Measurements from ENCODE around the gene GGT6.

Gene GGT6

DNA sequence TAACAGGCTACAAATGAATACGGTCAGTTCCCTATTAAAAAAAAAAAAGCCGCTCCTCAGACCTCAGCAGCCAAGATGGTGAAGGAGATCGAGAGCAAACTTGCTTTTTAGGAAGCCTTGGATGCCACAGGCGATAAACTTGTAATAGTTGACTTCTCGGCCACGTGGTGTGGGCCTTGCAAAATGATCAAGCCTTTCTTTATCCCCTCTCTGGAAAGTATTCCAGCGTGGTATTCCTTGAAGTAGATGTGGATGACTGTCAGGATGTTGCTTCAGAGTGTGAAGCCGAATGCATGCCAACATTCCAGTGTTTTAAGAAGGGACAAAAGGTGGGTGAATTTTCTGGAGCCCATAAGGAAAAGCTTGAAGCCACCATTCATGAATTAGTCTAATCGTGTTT, 11.8 kb upstream of the GGT6 start:
- DNase-seq = no peak

DNA sequence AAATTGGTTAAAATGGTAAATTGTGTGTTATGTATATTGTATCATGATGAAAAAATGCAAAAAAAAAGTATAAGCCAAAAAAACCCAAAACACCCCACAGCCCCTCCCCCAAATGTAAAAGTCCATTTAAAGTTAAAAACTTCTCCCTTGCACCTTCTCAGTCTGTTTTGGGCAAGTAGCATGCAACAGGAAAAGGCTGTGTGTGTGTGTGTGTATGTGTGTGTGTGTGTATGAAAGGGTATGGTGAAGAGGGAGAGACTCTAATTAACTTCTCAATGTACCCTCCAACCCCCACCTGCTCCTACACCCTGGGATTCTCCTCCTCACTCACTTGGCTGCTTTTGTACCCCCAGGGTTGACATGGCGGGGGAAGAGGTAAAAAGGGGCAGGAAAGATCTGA, 9.2 kb upstream of the GGT6 start:
- no peak for DNase-seq

DNA sequence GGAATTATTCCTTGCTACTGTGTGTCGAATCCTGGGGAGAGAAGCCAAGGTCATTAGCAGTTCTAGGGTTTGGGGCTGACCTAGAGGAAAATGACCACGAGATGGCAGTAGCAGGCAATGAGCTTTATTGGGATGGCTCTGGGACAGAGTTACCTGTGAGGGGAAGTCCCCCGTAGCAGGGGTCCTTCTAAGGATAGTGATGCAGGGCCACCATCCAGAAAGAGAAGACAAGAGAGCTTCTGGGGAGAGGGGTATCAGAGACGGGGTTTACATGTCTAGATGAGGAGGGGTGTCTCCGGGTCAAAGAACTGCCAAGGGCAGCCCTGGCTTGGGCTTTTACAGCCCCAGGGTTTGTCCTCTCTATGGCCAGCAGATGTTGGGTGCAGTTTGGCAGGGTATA, 6.4 kb upstream of the GGT6 start:
- peak; percentile 63 for DNase-seq

DNA sequence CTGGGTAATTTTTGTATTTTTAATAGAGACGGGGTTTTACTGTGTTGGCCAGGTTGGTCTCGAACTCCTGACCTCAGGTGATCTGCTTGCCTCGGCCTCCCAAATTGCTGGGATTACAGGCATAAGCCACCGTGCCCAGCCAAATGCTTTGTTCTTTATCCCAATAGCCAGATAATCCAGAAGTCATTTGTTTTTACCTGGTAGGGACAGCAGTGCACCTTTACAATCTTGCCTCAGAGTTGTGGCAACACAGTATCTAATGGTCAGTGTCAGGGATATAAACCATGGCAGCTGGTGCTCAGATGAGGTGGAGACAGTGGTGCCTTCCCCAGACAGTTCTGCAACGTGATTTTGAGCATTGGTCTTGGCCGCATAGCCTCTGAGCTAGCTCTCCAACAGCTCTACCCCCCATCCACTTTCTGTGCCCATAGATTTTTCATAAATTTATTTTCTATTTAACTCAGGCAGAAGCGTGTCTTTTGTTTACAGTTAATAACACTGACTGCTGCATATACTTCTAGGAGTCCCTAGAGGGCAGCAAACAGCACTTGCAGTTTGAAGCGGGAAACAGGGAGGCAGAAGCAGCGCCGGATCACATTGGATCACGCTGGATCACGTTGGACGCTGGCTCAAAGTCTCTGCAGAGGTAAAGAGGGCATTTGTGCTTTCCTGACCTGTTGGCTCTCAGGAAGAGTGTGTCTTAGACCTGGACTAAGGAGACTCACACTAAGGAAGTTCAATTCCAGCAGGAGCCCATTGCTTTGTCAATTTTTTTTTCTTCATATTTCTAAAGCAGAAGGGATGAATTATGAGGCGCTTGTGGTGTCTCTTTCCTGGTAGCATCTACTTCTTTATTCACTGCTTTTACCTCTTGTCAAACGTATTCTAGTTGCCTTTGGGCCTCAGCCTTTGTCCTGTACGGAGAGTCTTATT, 5.1 kb upstream of the GGT6 start:
- DNase-seq = peak; percentile 76

DNA sequence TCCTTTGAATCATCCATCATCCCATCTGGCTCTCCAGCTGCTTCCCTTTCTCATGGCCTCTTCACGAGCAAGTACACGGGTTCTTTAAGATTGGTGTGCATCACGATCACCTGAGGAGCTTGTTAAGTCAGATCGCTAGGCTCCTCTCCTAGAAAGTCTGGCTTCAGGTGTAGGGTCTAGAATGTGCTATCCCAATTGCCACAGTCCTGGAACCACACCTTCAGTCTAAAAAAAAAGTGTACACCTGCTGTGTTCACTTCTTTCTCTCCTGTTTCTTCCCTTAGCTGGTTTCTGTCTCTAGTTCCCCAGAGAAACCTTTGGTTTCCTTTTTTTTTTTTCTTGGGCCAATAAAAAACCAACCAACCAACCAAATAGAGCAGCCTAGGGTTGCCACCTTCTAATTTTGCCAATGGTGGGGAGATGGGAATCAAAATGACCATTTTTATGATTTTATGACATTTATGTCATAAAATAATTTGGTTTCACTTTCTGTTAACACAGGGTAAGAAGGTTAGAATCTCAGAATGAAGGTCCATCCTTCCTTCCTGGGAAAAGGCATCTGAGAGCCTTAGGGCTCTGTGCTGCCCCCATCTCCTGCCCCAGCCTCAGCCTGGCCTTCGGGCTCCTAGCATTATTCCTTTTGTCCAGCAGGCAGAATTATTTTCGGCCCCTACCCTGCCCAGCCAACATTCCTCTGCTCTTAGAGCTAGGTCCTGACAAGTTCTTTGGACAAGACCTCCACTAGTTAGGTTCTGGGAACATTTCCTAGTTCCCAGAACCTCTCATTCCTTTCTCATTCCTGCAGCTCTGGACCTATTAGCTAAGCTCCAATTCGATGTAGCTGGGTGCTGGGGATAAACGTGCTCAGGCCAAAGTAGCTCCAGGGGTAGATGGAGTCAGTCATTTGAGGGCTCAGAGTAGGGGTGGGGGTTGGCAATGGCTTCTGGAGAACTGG, 1.9 kb upstream of the GGT6 start:
- no peak for DNase-seq

DNA sequence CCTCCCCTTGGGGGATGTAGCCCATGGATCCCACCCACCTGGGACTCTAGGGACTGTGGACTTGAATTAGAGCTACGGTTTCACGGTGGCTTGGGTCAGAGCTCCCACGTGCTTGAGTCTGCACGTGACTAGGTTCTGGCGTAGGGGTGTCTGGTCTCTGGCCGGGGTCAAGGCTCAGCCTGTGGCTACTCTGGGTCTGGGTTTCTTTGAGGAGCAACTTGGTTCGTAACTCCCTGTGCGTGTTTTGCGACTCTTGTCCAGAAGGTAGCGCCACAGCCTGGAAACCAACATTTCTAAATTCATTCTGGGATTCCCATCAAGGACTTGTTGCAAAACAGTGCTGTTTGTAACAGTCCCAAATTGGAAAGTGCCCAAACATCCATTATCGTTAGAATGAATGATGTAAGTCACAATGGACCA, 470 bp upstream of the GGT6 start:
- DNase-seq = no peak

DNA sequence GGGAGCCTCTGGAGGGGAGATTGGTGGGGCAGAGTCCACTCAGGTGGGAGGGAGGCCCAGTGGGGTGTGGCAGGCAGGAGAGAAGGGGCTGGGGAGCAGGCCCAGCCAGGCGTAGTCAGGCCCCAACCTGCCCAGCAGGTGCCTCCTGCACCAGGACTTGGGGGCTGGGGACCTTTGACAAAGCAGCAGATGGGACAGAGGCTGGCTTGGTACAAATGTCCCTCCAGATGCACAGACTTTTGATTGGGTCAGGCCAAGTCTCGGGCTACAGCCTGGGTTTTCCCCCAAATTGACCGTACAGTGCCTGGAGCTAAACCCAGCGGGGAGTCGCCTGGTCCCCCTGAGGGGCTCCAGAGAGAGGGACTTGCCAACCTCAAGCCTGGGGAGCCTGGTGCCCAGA, 411 bp downstream of the GGT6 start:
- DNase-seq = no peak

DNA sequence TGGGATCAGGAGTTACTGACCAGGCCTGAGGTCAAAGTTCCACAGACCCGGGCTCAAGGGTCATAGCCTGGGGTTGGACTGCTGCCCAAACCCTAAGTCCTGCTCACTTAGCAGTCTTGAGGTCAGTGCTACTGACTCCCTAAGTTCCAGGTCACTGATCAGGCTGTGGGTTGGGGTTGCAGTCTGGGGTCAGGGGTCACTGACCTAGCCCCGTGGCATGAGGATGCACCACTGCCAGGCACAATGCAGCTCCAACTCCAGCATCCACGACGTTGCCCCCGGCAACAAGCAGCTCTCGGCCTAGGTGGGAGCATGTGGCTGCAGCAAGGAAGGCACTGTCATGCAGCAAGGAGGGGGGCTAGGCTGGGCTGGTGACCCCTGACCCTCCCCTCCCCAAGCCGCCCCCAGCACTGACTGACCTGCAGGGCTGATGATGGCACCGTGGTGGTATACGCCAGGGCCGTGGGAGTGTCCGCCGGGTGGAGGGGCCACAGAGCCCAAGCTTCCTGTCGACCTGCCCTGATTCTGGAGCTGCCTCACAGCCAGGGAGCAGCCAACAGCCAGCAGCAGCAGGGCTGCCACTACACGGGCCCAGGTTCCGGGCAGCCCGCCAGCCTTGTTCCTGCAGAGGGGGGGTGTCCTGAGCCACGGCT, 1.1 kb downstream of the GGT6 start:
- DNase-seq = no peak

DNA sequence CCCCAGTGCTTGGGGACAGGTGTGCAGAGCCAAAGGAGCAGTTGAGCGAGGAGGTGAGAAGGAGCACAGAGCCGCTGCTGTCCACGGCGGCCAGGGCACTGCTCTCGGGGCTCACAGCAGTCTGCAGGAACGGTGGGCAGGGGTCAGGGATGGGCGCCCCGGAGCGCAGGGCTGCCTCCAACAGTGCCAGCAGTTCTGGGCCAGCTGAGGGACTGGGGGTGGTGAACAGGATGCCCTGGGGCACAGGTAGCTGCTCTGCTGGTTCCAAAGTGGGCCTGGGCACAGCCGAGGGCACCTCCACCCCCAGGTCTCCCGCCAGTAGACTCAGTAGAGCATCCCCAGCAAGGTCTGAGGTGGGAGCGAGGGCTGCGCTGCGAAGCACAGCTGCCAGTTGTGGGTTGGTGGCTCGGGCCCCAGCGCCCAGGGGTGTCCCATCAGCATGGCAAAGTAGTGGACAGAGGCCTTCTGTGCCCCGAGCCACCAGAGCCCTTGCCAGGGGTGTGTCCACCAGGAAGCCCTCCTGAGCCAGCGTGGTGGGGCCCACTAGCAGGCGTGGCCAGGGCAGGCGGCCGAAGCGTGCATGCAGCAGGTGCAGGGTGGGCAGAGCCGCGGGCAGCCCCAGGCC, 1.9 kb downstream of the GGT6 start:
- DNase-seq = no peak

DNA sequence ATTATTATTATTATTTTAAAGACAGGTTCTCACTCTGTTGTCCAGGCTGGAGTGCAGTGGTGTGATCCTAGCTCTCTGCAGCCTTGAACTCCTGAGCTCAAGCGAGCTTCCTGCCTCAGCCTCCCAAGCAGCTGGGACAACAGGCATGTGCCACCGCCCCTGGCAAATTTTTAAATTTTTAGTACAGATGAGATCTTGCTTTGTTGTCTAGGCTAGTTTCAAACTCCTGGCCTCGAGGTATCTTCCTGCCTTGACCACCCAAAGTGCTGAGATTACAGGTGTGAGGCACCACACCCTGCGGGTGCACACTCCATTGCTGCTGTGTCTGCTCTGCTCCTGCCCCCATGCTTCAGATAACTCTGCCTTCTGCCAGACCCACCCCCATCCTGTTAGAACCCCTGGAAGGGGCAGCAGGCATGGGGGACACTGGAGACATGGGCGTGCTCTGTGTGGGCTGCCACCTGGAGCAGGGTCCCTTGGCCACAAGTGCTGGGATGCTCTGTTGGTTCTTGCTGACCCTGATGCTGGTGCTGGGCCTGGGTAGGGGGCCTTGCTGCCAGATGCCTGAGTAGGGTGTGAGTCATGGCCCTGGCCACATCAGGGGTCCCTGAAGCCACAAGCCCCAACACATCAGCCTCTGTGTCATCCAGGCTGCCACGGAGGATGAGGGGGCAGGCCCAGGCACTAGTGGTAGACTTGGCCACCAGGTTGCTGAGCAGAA, 2.6 kb downstream of the GGT6 start:
- no peak for DNase-seq

DNA sequence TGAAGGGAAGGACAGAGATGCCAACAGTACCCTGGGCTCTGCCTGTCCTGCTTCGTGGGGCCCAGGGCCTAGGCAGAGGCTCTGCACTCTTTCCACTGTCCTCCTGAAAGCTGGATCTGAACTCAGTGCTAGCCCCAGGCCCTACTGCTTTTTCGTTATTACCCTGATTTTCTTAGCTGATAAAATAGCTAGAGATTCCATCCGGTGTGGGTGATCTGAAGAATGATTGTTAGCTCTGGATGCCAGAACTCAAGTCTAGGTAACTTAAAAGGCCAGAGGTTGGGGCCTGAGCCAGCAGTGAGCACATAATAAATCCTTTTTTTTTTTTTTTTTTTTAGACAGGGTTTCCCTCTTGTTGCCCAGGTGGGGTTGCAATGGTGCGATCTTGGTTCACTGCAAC, 3.4 kb downstream of the GGT6 start:
- DNase-seq = no peak

DNA sequence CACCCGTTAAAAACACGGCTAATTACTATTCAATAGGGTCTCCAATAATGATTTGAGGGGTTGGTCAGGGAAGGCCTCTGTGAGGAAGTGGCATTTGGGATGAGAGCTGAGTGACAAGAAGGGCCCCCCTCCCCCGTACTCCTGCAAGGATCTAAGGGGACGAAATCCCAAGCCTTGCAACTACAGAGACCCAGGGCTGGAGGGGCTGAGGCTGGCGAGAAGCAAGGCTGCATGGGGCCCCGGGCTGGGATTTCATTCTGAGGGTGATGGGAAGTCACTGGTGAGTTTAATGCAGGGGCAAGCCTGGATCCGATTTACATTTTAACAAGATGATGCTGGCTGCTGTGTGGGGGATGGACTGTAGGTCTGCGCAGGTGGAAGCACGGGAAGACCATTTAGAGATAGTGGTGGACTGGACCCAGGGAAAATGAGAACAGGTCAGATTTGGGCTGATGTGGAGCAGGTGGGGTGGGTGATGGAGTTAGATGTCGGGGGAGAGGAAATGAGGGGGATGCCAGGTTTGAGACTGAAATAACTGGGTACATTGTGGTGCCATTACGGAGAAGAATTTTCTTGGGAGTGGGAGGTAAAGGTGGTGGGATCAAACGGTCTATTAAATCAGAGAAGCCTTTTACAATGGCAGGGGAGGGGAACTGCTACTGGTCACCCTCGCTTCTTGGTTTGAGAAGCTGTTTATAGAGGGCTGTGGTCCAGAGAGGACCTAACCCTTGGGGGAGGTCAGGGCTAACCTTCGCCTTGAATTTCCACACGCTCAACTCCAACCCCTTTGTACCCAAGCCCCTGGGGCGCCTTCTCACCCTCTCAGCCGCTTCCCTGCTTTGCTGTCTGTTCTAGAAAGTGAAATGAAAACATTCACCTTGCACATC, 4.3 kb downstream of the GGT6 start:
- DNase-seq = no peak

DNA sequence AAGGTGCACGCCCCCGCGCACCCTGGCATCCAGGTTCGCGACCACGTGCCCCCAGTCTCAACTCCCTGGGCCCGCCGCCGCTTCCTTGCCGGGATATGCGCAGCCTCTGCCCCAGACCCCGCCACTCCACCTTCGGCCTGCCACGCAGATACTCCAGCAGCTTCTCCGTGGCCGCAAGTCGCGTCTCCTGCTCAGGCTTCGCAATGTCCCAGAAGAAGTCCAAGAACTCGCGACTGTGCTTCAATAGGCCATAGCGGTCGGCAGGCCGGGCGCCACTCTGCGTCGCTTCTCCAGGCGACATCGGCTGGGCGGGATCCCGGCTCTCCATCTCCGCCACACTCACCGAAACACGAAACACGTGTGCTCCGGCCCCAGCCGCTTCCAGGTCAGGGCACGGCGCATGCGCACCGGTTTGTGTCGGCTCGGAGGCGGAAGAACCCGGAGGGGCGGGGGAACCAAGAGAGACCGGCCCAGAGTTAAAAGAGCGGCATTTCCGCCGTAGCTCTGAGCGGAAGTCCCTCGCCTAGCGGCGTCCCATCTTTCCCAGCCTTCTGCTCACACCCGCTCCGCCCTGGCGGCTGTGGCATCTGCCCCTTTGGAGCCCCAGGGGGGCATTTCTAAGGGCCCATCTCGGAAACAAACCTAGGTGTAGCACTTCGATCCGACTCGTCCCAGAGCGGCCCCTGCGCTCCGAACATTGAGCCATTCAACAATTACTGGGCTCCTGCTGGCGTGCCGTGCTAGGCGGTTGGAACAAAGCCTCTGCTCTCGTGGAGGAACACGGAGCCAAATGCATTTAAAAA, 5.2 kb downstream of the GGT6 start, which contains the start of gene MYBBP1A:
Gene MYBBP1A, minus strand, starts transcription at position 388 of the 803 bp plus-strand sequence. Its CDS starts 60 bp downstream, at position 328.
- peak; percentile 96 for DNase-seq

DNA sequence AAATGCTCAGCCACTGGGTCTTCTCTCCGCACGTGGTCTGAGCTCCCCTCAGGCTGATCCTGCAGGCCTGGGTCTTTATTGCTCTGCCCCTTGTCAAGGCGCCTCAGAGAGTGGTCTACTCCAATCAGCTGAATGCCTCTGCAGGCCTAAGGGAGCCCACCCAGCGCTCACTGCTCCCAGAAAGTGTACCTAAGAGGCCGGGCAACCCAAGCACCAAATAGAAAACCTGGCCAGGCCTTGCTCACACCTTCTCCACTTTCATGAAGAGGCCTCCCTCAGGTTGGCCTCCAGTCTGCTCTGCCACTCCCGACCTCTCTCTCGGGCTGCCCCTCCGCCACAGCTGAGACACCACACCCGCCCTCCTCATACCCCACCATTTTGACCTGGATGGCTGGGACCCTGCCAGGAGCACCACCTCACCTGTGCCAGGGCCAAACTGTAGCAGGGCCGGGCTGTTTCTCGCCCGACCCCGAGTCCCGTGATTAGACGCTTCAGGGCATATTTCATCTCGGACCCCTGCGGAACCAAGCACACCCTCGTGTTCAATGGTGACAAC, 5.9 kb downstream of the GGT6 start:
- no peak for DNase-seq

DNA sequence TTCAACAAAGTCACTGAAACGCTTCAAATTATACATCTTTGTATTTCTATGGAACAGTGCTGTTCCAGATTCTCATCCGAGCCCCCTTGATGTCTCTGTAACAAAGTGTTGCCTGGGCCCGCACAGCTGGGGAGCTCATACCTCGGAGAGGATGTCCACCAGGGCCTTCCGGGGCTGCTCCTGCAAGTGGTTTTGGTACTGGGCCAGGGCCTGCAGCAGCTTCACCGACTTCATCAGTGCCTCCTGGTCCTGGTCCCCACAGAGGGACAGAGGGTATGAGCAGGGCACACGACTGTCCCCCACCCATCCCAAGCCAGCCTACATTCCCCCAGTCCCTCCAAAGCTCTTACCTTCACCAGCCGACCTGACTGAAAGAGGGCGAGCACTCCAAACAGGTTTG, 6.7 kb downstream of the GGT6 start:
- DNase-seq = no peak

DNA sequence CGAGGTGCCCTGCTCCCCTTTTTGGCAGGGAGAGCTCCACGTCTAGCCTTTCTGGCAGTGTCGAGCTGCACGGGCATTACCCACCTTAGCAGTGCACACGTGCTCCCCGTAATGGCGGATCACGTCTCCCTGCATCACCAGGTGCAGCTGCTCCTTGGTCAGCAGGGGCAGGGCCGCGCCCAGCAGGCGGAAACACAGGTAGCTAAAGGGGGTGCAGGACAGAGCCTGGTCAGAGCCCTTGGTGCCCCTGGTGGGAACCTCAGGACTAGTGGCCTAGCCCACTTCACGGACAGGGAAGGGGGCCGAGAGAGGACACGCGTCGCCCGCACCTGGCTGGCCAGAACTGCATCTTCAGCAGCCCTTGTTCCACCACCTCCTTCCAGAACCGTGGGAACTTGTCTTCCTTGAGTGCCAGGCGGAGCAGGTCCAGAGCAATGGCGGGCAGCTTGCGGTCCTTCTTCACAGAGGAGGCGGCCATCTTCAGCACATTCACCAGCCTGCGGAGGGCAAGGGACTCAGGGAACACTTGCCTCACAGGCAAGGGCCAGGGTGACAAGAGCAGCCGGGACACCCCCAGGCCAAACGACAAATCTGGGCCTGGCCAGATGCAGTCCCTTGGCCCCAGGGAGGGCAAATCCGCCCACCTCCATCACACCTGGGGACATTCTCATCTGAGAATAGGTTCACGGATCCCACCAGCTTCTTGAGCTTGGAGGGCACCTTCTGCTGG, 8.4 kb downstream of the GGT6 start:
- no peak for DNase-seq

DNA sequence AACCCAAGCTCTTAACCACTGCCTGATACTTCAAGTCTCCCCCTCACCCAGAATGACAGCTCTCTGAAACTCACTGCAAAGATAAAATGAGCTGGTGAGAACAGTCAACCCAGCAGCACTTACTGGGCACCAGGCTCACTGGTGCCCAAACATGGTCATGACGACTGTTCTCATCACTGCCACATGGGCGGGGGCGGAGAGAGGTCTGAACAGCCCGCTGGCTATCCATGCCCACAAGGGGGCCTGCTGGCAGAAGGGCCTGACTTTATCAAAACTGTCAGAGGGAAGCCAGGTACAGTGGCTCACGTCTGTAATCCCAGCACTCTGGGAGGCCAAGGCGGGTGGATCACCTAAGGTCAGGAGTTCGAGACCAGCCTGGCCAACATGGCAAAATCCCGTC, 9.2 kb downstream of the GGT6 start:
- DNase-seq = no peak

DNA sequence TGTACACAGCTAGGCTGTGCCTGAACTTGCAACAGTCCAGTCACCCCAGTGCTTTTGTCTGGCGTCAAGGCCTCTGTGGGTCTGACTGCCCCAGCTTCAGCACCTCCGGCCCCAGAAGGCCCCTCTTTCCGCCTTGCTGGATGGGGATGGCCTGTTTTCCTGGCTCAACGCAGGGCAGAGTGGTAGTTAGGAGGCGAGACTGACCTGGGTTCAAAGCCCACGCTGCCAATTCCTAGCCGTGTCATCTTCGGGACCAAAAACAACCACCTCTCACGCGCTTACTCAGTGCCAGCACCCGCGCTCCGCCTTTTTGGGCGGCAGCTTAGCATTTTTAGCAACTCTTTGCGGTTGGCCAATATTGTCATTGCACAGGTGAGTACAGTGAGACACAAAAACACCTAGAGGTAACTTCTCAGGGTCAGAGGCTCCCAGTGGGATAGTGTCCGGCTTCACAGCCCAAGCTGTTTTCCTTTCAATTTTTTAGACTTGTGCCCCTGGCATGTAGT, 9.8 kb downstream of the GGT6 start:
- DNase-seq = no peak

Measured in right forelimb (tissue), 1 donor.